Measurements from ENCODE around the gene AHCYL1. TPM values are rescaled to one million over a fixed set of nuclear protein-coding genes. Genes with fewer than 3 reads are reported as not detected.
A peak's percentile ranks its signal among the peaks of the same experiment; 100 is the strongest.

AHCYL1 gene
- 10 to 100 TPM; 23.3 to 30.0 (median 29.1) TPM for total RNA-seq
- 29.3 TPM for total RNA-seq (2013)

GRCh38 chr1:109984456-109985246 is at the start of gene AHCYL1:
Gene AHCYL1, plus strand, starts transcription at chr1:109984765. Its CDS starts 288 bp downstream, at chr1:109985053.
- Mint-ChIP-seq H3K4me3 (peak within 1 kb of the TSS; percentile 88), H3K36me3 (no peaks in the 10 kb centered on the region), H3K4me1 (peaks cover 28 to 33% of the 10 kb centered on the region in 2 donors), H3K9me3 (no peaks in the 10 kb centered on the region), H3K27ac (peak within 1 kb of the TSS; percentile 83 to 99), H3K27me3 (ENCODE audit: low read depth in 2 of 2) (peaks cover 6% of the 10 kb centered on the region in 2 donors)
- no peaks in the 10 kb centered on the region for H3K9me3 ChIP-seq (ENCODE audit: control insufficient read depth, insufficient read depth, low read length)
- H3K27ac ChIP-seq (ENCODE audit: low read length): peak within 1 kb of the TSS; percentile 86
- peak; percentile 90 for TF ChIP-seq CTCF (IDR thresholded peaks at IDR 0.05)
- H3K36me3 ChIP-seq (ENCODE audit: control insufficient read depth, insufficient read depth, low read length): peaks cover under 1% of the 10 kb centered on the region
- H3K4me3 ChIP-seq (ENCODE audit: low read length): peak within 1 kb of the TSS; percentile 89
- H3K4me1 ChIP-seq (ENCODE audit: control insufficient read depth, insufficient read depth, low read length): peaks cover 19% of the 10 kb centered on the region
- DNase-seq (peak; percentile 99 to 100), ATAC-seq (peak; percentile 98 to 99 (median 99))
- under 1% methylated on average over 79 of the region's 79 CpGs for WGBS (ENCODE audit: insufficient coverage)
- intact Hi-C loops (cut with micrococcal nuclease): loop anchor here (1.0 kb wide), 5 partner anchors 50 to 438 kb away; partner anchors contain the start of gene STRIP1
- peaks cover 6% of the 10 kb centered on the region for H3K27me3 ChIP-seq (ENCODE audit: control insufficient read depth, insufficient read depth, low read length)

- Histone ChIP-seq H3K4me3 (ENCODE audit: low read length) (no peak overlapping the region), H3K27ac (ENCODE audit: low read length) (no peak overlapping the region), H3K36me3 (ENCODE audit: control insufficient read depth, insufficient read depth, low read length) (no peaks in the 10 kb centered on the region), H3K9me3 (ENCODE audit: control insufficient read depth, insufficient read depth, low read length) (peaks cover 6% of the 10 kb centered on the region), H3K27me3 (ENCODE audit: control insufficient read depth, insufficient read depth, low read length) (no peaks in the 10 kb centered on the region), H3K4me1 (ENCODE audit: control insufficient read depth, insufficient read depth, low read length) (peaks cover 12% of the 10 kb centered on the region)
- peaks cover 3 to 6% of the 10 kb centered on the region in 2 donors for H3K9me3 Mint-ChIP-seq
- WGBS (ENCODE audit: insufficient coverage): 85% methylated on average over 4 of the region's 4 CpGs
- ATAC-seq (no peak), DNase-seq (no peak)
- no peak overlapping the region for H3K27ac Mint-ChIP-seq
- H3K36me3 Mint-ChIP-seq: peaks cover 7% of the 10 kb centered on the region
- H3K4me1 Mint-ChIP-seq: peaks cover 7 to 10% of the 10 kb centered on the region in 2 donors
- peaks cover 8 to 38% of the 10 kb centered on the region in 2 donors for H3K27me3 Mint-ChIP-seq (ENCODE audit: low read depth in 2 of 2)
- intact Hi-C loops (cut with micrococcal nuclease): no loop called here
- no peak overlapping the region for H3K4me3 Mint-ChIP-seq
- TF ChIP-seq CTCF (IDR thresholded peaks at IDR 0.05): no peak
Measured at GRCh38 chr1:109935451-109935900, 49.1 kb upstream of the AHCYL1 start.

- H3K9me3 Mint-ChIP-seq: peaks cover 3 to 6% of the 10 kb centered on the region in 2 donors
- H3K36me3 Mint-ChIP-seq: peaks cover 7% of the 10 kb centered on the region
- no peak overlapping the region for H3K27ac Mint-ChIP-seq
- Histone ChIP-seq H3K27ac (ENCODE audit: low read length) (no peak overlapping the region), H3K36me3 (ENCODE audit: control insufficient read depth, insufficient read depth, low read length) (no peaks in the 10 kb centered on the region), H3K9me3 (ENCODE audit: control insufficient read depth, insufficient read depth, low read length) (peaks cover 6% of the 10 kb centered on the region), H3K4me1 (ENCODE audit: control insufficient read depth, insufficient read depth, low read length) (peaks cover 12% of the 10 kb centered on the region), H3K4me3 (ENCODE audit: low read length) (no peak overlapping the region), H3K27me3 (ENCODE audit: control insufficient read depth, insufficient read depth, low read length) (no peaks in the 10 kb centered on the region)
- peaks cover 8 to 38% of the 10 kb centered on the region in 2 donors for H3K27me3 Mint-ChIP-seq (ENCODE audit: low read depth in 2 of 2)
- 100% methylated on average over 1 of the region's 1 CpG for WGBS (ENCODE audit: insufficient coverage)
- no peak for DNase-seq
- peaks cover 7 to 10% of the 10 kb centered on the region in 2 donors for H3K4me1 Mint-ChIP-seq
- H3K4me3 Mint-ChIP-seq: no peak overlapping the region
- no peak for ATAC-seq
- no peak for TF ChIP-seq CTCF (IDR thresholded peaks at IDR 0.05)
- intact Hi-C loops (cut with micrococcal nuclease): no loop called here
Measured at GRCh38 chr1:109937738-109938137, 46.8 kb upstream of the AHCYL1 start.
